Measurements from ENCODE around the gene DCAF7.

The DCAF7 gene

GRCh38 chr17:63631626-63632025 lies 81.3 kb downstream of the DCAF7 start:
- no peak for DNase-seq

DNA sequence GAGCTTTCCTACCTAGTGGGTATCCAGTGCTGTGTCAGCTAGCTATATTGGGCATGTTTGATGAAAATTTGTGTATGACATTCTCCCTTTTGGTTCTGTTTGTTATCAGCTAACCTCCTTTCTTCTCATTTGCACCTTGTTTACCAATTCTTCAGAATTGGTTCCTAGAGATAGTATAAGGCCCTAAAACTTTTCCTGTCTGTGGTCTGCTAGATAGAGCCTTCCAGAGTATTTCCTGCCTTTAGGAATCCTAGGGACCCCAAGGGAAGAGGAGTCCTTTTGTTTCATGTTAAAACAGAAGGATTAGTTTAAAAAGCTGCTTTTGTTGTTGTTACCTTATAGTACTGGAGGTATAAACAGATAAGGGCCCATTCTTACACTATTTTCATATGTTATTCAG lies 83.5 kb downstream of the DCAF7 start:
- DNase-seq: no peak

- DNase-seq: no peak
These were observed 83.9 kb downstream of the DCAF7 start for GRCh38 chr17:63634163-63634562.

GRCh38 chr17:63634816-63635215 lies 84.5 kb downstream of the DCAF7 start:
- no peak for DNase-seq

DNA sequence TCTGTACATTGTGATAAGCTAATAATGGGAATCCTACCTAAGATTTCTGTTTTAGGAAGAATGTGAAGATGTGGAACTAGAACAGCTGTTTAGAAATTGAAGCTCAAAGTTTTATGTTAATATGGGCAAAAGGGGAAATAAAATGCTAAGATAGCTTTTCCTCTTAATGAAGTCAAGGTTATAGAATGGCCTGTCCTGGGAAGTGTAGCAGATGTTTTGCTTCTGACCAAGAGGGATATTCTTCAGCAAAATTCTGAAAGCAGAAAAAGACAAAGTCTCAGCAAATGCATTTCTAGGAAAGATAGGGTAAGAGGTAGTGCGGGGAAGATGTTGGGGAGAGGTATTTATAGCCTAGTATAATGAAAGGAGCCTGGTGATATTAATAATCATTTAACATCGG lies 85.0 kb downstream of the DCAF7 start:
- no peak for DNase-seq

DNA sequence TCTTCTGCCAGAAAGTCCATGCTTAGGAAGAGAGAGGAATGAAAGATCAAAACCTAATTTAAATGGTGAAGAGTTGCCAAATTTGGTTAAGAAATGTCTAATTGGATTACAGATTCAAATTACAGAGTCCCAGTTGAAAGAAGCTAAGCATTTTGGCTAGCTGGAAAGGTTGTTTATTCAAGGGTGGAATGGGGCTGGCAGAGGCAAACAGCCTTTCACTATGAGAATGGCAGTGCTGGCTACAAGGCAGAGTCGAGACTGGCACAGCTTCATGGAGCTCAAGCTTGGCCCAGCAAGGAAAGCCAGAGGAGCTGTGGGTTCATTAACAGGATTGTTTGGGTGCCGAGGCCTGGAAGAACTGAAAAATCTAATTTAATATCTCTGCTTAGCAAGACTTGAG lies 85.5 kb downstream of the DCAF7 start:
- no peak for DNase-seq

DNA sequence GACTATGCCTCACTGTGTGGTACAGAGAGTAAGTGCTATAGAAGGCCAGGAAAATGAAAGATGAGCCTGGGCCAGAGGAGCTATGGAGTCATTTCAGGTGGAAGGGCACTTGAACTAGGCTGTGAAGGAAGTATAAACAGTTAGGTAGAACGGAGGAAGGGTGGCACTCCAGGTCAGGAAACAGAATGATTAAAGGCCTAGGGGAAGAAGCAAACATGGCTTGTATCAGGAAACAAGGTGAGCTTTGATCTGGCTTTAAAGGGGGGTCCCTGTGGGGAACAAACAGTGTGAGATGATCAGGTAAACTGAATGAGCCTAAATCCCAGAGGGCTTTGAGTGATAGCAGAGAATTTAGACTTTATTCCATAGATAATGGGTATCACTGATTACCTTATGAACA lies 88.8 kb downstream of the DCAF7 start:
- no peak for DNase-seq

DNA sequence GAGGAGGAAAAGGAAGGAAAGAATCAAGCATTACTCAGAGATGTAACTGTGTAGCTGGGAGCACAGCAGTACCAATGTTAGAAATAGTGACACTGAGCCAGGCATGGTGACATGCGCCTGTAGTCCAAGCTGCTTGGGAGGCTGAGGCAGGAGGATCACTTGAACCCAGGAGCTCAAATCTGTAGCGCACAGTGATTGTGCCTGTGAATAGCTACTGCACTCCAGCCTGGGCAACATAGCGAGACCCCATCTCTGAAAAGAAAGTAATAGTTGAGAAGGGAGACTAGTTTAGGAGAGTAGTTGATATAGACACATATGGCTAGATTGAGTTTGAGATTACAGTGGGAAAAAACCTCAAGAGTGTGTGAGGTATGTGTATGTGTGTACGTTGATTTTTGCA lies 89.8 kb downstream of the DCAF7 start:
- DNase-seq: no peak

DNA sequence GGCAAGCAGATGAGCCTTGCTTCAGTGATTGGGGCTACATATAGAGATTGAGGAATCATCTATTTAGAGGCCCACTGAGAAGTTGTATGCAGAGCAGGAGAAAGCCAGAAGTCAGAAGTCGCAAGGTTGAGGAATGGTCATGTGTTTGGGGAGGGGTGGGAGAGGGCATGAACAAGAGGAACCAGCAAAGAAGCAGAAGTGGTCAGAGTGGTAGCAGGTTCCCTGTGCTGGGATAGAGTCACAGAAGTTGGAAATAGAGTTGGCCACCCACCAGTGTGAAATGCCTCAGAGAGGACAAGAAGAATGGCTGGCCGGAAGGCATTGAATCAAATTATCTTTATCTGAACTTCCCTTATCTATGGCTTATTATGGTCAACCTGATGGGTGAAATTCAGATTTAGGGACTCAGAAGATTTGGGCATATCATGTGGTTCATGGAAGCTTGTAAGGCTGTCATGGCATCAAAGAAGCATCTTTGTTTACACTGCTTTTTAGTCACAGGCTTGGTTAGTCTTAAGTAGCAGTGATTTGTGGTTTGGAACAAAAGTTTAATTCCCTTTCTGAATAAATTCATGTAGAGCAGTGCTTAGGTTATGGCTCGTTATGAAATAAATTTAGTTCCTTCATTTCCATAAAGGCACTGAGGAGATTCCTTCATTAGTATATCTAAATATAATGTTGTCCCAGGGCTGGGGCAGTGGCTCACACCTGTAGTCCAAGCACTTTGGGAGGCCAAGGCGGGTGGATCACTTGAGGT lies 91.6 kb downstream of the DCAF7 start:
- no peak for DNase-seq
